Ovary (tissue), 9 donors: Measurements from ENCODE around the gene NODAL. TPM values are rescaled to one million over a fixed set of nuclear protein-coding genes. Genes with fewer than 3 reads are reported as not detected.
A peak's percentile ranks its signal among the peaks of the same experiment; 100 is the strongest.

Experiments used
- DNase-seq, 5 donors: peaks; one replicate each; pipeline ENCODE4 v3.0.0-alpha.2; 2019 to 2020
- H3K27ac ChIP-seq, 2 donors: fragments of 200-600 bp; one replicate each; pipeline versions ENCODE4 v1.5.1 to v1.8.0; 2019 to 2022
- H3K27me3 ChIP-seq: fragments of 200-600 bp; one replicate; pipeline ENCODE4 v1.8.0; 2022
- H3K36me3 ChIP-seq: fragments of 200-600 bp; sonication (generic); one replicate; pipeline ENCODE4 v1.5.1; 2019
- H3K4me1 ChIP-seq: one replicate; pipeline ENCODE4 v1.8.1; 2013; ENCODE audit warnings: mild to moderate bottlenecking, moderate library complexity; ENCODE audit not compliant: insufficient read depth
- H3K4me3 ChIP-seq: fragments of 200-600 bp; sonication (generic); one replicate; pipeline ENCODE4 v1.5.1; 2017
- H3K9me3 ChIP-seq, 2 donors: fragments of 200-600 bp in 1 of 2; sonication (generic) in 1 of 2; one replicate each; pipeline versions ENCODE4 v1.5.1 to v1.8.1; 2013 to 2019; ENCODE audit warnings: mild to moderate bottlenecking in 1 of 2, moderate library complexity in 1 of 2
- EP300 ChIP-seq: sonication (generic); formaldehyde crosslinking; IDR thresholded peaks from one replicate; pipeline ENCODE4 v1.6.1; 2017; ENCODE audit warnings: antibody characterized with exemption
- POLR2A ChIP-seq: fragments of 450-650 bp; IDR thresholded peaks from one replicate; pipeline ENCODE4 v1.6.1; 2017; ENCODE audit warnings: antibody characterized with exemption, mild to moderate bottlenecking, moderate library complexity
- WGBS, 3 donors: extraction: QIAGEN DNeasy Blood & Tissue Kit in 1 of 3; methylation state at CpG; one replicate each; pipeline versions ENCODE4 v1.1.5 to v1.1.7; 2013 to 2017; 5-methylcytosine and 5-hydroxymethylcytosine counted together
- intact Hi-C, 4 donors: fragments of 100-400 bp; cut with DNase I; formaldehyde crosslinking; loops; one replicate each; pipeline versions ENCODE4 v1.11.0 to v1.15.1; 2022 to 2023
- polyA plus RNA-seq, 2 donors: library from polyadenylated mRNA; stranded (reverse); fragments of 200-250 nt in 1 of 2; fragments of 350-450 nt in 1 of 2; fragmentation: Illumina TruSeq in 1 of 2; extraction: RNeasy Lipid Tissue Mini Kit (QIAGEN cat#74804) in 1 of 2; gene quantifications; one replicate each; pipeline ENCODE4 v1.2.3, GENCODE V29; 2013 to 2014
- total RNA-seq, 7 donors: library from RNA; depleted of rRNA in 2 of 7; stranded (reverse); fragments of >200 nt in 2 of 7; fragmentation: NEBNext Ultra II Directional in 3 of 7; extraction: Animal tissue kit (Norgen Biotek cat#: 25700) in 3 of 7; gene quantifications; one replicate each; pipeline versions ENCODE4 v1.1.0 to v1.2.4, GENCODE V29; 2016 to 2023
- TF ChIP-seq, protein P1 (sequence below), 3 donors: fragments of 450-650 bp in 2 of 3; fragments of 200-600 bp in 1 of 3; IDR thresholded peaks; one replicate each; pipeline versions ENCODE4 v1.5.1 to v1.8.0; 2016 to 2022; ENCODE audit warnings: antibody characterized with exemption in 3 of 3, mild to moderate bottlenecking in 1 of 3
- donor health status: DM: no; HTN: no; CAD: no; lungs with moderate emphysema.
- donor health status: DM: no; HTN: no; CAD: no.
- donor health status: Bipolar disorder and iron deficiency.
- donor health status: DM: yes; HTN: yes; CAD: no.
- donor health status: DM: no; HTN: no; CAD: no.
- donor health status: DM: yes; HTN: yes; CAD: no.

Gene NODAL
- total and polyA plus RNA-seq, 9 donors: 0.04 TPM; not detected in 8

DNA sequence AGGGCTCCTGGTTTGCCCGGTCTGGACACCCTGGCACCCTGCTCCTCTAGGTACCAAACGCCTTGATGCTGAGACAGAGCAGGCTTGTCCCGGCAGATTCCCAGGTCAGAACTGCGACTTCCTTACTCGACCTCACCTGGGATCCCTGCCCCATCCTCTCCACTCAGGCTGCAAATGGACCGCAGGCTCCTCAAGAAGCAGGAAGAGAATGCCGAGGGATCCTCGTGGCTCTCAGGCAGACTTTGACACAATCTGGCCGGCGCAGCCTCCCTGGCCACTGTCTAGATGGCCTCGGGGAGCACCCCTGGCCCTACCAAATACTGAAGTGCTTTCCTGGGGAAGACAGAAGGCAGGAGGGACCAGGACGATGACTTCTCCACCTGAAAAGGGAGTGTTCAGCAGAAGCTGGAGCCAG is 421 bp upstream of the NODAL start:
- no peaks in the 10 kb centered on the region for H3K9me3 ChIP-seq
- H3K27me3 ChIP-seq: no peaks in the 10 kb centered on the region
- TF ChIP-seq, protein P1, sequence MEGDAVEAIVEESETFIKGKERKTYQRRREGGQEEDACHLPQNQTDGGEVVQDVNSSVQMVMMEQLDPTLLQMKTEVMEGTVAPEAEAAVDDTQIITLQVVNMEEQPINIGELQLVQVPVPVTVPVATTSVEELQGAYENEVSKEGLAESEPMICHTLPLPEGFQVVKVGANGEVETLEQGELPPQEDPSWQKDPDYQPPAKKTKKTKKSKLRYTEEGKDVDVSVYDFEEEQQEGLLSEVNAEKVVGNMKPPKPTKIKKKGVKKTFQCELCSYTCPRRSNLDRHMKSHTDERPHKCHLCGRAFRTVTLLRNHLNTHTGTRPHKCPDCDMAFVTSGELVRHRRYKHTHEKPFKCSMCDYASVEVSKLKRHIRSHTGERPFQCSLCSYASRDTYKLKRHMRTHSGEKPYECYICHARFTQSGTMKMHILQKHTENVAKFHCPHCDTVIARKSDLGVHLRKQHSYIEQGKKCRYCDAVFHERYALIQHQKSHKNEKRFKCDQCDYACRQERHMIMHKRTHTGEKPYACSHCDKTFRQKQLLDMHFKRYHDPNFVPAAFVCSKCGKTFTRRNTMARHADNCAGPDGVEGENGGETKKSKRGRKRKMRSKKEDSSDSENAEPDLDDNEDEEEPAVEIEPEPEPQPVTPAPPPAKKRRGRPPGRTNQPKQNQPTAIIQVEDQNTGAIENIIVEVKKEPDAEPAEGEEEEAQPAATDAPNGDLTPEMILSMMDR (IDR thresholded peaks at IDR 0.05): no peak
- TF ChIP-seq EP300 (no peak), POLR2A (no peak)
- no peak overlapping the region for H3K27ac ChIP-seq
- 71 to 78% (median 77%) methylated on average over 12 of the region's 12 CpGs for WGBS, 3 donors
- H3K36me3 ChIP-seq: no peaks in the 10 kb centered on the region
- peaks cover 14% of the 10 kb centered on the region for H3K4me1 ChIP-seq
- DNase-seq: no peak
- H3K4me3 ChIP-seq: no peak overlapping the region
- intact Hi-C loops: no loop called here

DNA sequence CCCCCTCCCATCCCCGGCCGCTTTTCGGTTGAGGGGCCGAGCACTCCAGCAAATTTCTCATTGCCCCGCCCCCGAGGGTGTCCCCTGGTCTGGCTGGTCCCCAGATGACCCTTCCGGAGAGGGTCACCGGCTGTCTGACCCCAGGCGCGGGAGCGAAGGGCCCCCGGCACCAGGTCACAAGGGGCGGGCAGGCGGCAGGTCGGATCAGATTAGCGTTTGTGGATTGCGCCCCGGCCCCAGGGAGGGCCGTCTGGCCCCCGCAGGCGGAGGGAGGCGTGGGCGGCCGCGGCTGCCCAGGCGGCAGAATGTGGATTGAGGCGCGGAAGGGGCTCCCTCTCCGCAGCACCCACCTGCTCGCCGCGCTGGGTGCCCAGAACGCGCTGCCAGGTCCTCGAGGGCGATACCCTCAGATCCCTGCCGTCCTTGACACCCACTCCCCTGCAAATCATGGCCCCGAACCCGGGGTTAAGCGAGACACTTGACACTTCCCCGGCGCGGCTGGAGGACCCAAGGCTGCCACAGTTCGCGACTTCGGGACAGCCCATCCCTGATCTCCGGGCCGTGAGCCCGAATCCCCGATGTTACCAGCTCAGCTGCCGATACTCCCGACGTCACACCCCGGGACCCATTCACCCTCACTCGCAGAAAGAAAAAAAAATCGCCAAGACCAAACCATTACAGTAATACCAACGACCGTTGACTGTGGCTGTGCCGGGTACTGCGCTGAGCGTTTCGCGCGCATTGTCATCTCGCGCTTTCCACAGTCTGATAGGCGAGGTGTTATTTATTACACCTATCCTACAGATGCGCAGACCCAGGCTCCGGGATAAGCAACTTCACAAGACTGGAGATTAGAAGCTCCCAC is 953 bp downstream of the NODAL start:
- H3K27me3 ChIP-seq: no peaks in the 10 kb centered on the region
- H3K27ac ChIP-seq: no peak overlapping the region
- peaks cover 12% of the 10 kb centered on the region for H3K4me1 ChIP-seq
- TF ChIP-seq EP300 (no peak), POLR2A (no peak)
- TF ChIP-seq, protein P1 (IDR thresholded peaks at IDR 0.05): no peak
- 4 to 6% (median 5%) methylated on average over 54 to 69 of the region's 69 CpGs for WGBS, 3 donors
- H3K9me3 ChIP-seq: no peaks in the 10 kb centered on the region
- no peak overlapping the region for H3K4me3 ChIP-seq
- DNase-seq: no peak
- intact Hi-C loops: no loop called here
- no peaks in the 10 kb centered on the region for H3K36me3 ChIP-seq

DNA sequence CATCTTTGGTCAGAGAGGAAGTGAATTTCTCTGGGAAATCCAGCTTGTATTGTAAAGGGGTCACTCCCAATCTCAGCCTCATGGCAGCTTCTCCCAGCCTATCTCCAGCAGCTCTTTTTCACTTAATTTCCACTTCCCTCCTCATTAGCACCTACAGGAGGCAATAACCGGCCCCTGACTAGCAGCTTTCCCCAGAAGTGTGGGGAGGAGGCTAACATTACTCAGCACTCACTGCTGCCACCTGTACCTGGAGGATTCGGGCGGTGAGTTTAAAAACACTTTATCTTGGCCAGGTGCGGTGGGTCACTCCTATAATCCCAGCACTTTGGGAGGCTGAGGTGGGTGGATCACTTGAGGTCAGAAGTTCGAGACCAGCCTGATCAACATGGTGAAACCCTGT is 3.8 kb downstream of the NODAL start:
- peak in 1 of 5 donors; percentile 4 for DNase-seq
- no peaks in the 10 kb centered on the region for H3K36me3 ChIP-seq
- intact Hi-C loops: no loop called here
- 71 to 77% (median 71%) methylated on average over 5 of the region's 5 CpGs for WGBS, 3 donors
- TF ChIP-seq EP300 (no peak), POLR2A (no peak)
- TF ChIP-seq, protein P1 (IDR thresholded peaks at IDR 0.05): no peak
- peaks cover 14% of the 10 kb centered on the region for H3K4me1 ChIP-seq
- no peak overlapping the region for H3K27ac ChIP-seq
- H3K27me3 ChIP-seq: no peaks in the 10 kb centered on the region
- no peaks in the 10 kb centered on the region for H3K9me3 ChIP-seq
- no peak overlapping the region for H3K4me3 ChIP-seq

DNA sequence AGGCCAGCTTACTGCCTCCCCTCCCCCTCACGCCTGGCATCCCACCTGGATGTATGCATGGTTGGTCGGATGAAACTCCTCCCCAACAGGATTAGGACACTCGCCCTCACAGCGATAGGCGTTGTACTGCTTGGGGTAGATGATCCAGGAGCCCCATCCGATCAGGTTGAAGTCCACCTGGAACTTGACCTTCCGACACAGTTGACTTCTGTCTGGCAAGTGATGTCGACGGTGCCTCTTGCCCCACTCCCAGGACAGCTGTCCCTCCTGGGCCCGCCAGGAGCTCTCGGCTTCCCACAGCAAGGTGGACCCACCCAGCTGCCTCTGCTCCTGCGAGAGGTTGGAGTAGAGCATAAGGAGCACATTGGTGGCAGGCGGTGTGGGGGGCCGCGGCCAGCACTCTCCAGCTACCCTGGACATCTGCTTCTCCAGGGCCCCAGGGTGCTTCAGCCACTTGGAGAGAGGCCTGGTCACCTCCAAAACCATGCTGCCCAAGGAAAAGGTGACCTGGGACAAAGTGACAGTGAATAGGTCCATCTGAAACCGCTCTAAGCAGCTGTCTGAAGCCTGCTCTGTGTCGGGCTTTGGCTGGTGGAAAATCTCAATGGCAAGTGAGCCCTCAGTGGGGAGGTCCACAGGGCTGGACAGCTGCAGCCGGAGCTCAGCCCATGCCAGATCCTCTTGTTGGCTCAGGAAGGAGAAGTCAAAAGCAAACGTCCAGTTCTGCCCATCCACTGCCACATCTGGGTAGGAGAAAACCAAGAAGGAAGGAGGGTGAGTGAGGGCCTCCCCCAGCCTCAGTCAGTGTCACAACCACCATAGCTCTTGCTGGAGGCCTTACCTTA is 6.0 kb downstream of the NODAL start:
- Histone ChIP-seq H3K36me3 (no peaks in the 10 kb centered on the region), H3K9me3 (no peaks in the 10 kb centered on the region), H3K27me3 (no peaks in the 10 kb centered on the region), H3K4me1 (peaks cover 15% of the 10 kb centered on the region), H3K27ac (no peak overlapping the region), H3K4me3 (no peak overlapping the region)
- TF ChIP-seq POLR2A: no peak
- no peak for TF ChIP-seq EP300
- TF ChIP-seq, protein P1 (IDR thresholded peaks at IDR 0.05): no peak
- intact Hi-C loops: no loop called here
- WGBS, 3 donors: 90 to 93% (median 93%) methylated on average over 19 of the region's 19 CpGs
- DNase-seq: no peak
